T-cell (primary cell): Measurements from ENCODE around the gene LNPK. TPM values are rescaled to one million over a fixed set of nuclear protein-coding genes. Genes with fewer than 3 reads are reported as not detected.

Source experiments
- ATAC-seq, 4 experiments: fragments of 200-7000 bp in 3 of 4; fragments of 150-1000 bp in 1 of 4; cut with Tn5 transposase; replicated peaks in 1 of 4; 1 replicate in 3 of 4; 2 replicates in 1 of 4; pipeline ENCODE4 v1.10.0; 2021; ENCODE audit warnings: moderate library complexity in 3 of 4, mild to moderate bottlenecking in 2 of 4, moderate number of reproducible peaks in 1 of 4
- CTCF ChIA-PET, 2 donors: fragments of 300-600 bp; sonication (Branson Sonifier 250); formaldehyde crosslinking; loops; one replicate each; lab custom pipeline; 2022; ENCODE audit warnings: antibody characterized with exemption in 2 of 2; lab: Charles Lee
- POLR2A ChIA-PET, 2 donors: fragments of 300-600 bp; sonication (Branson Sonifier 250); formaldehyde crosslinking; loops; one replicate each; lab custom pipeline; 2022; ENCODE audit warnings: antibody characterized with exemption in 2 of 2; lab: Charles Lee
- DNase-seq, 35 experiments: peaks; one replicate each; pipeline versions ENCODE4 v3.0.0 to v3.0.0-alpha.2; 2013 to 2023
- H3K27ac ChIP-seq: one replicate; pipeline ENCODE4 v1.5.1; 2013; ENCODE audit warnings: low read length
- H3K27me3 ChIP-seq, 2 experiments: replicated peaks in 1 of 2; 1 replicate in 1 of 2; 2 replicates in 1 of 2; pipeline versions ENCODE4 v1.6.1 to v1.7.0; 2013; ENCODE audit warnings: low read length in 1 of 2, mixed read lengths in 1 of 2; ENCODE audit not compliant: control insufficient read depth in 2 of 2, insufficient read depth in 2 of 2; ENCODE audit errors: extremely low read depth in 1 of 2
- H3K36me3 ChIP-seq, 2 donors: 1 replicate in 1 of 2; 2 replicates in 1 of 2; pipeline versions ENCODE4 v1.6.1 to v1.7.0; 2013; ENCODE audit warnings: low read length in 1 of 2; ENCODE audit not compliant: control insufficient read depth in 2 of 2, insufficient read depth in 1 of 2; ENCODE audit errors: extremely low read depth in 1 of 2
- H3K4me1 ChIP-seq, 2 experiments: 1 replicate in 1 of 2; 2 replicates in 1 of 2; pipeline versions ENCODE4 v1.6.1 to v1.7.0; 2013; ENCODE audit warnings: low read length in 2 of 2, mixed read lengths in 1 of 2; ENCODE audit not compliant: insufficient read depth in 2 of 2, control insufficient read depth in 1 of 2; ENCODE audit errors: extremely low read depth in 1 of 2
- H3K4me3 ChIP-seq, 2 donors: 1 replicate in 1 of 2; 2 replicates in 1 of 2; pipeline versions ENCODE4 v1.5.1 to v1.7.0; 2013; ENCODE audit warnings: mild to moderate bottlenecking in 2 of 2, low read length in 1 of 2, moderate library complexity in 1 of 2; ENCODE audit not compliant: control insufficient read depth in 1 of 2; ENCODE audit errors: extremely low read depth in 1 of 2
- H3K9me3 ChIP-seq: 2 replicates; pipeline ENCODE4 v1.7.0; 2013
- H3K27ac Mint-ChIP-seq, 2 donors: one replicate each; pipeline ENCODE4 v1.8.0; 2020 to 2021; ENCODE audit warnings: mild to moderate bottlenecking in 2 of 2, mixed read lengths in 2 of 2
- H3K27me3 Mint-ChIP-seq, 2 donors: one replicate each; pipeline ENCODE4 v1.8.0; 2021 to 2022; ENCODE audit warnings: mixed read lengths in 2 of 2
- H3K36me3 Mint-ChIP-seq: one replicate; pipeline ENCODE4 v1.8.0; 2021; ENCODE audit warnings: mixed read lengths
- H3K4me1 Mint-ChIP-seq, 3 donors: one replicate each; pipeline ENCODE4 v1.8.0; 2020 to 2022; ENCODE audit warnings: mixed read lengths in 3 of 3, mild to moderate bottlenecking in 1 of 3
- H3K4me3 Mint-ChIP-seq, 3 donors: one replicate each; pipeline ENCODE4 v1.8.0; 2020 to 2022; ENCODE audit warnings: mild to moderate bottlenecking in 3 of 3, mixed read lengths in 3 of 3, moderate library complexity in 3 of 3
- H3K9me3 Mint-ChIP-seq, 3 donors: one replicate each; pipeline ENCODE4 v1.8.0; 2020 to 2022; ENCODE audit warnings: mixed read lengths in 3 of 3
- WGBS: methylation state at CpG from one replicate; pipeline ENCODE4 v1.1.5; 2013; ENCODE audit warnings: missing lambda C conversion rate; ENCODE audit not compliant: insufficient coverage; 5-methylcytosine and 5-hydroxymethylcytosine counted together
- total RNA-seq, 35 experiments: library from RNA in 6 of 35; stranded (reverse) in 6 of 35; fragments of 120-200 nt in 1 of 35; gene quantifications; one replicate each; pipeline versions ENCODE4 v1.2.1 to v1.2.4 and lab custom pipeline; 2013 to 2026

The LNPK gene, protein sequence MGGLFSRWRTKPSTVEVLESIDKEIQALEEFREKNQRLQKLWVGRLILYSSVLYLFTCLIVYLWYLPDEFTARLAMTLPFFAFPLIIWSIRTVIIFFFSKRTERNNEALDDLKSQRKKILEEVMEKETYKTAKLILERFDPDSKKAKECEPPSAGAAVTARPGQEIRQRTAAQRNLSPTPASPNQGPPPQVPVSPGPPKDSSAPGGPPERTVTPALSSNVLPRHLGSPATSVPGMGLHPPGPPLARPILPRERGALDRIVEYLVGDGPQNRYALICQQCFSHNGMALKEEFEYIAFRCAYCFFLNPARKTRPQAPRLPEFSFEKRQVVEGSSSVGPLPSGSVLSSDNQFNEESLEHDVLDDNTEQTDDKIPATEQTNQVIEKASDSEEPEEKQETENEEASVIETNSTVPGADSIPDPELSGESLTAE
- total RNA-seq = 10 to 100 TPM; 19.2 to 28.2 (median 22.1) TPM
- 33.0 TPM for total RNA-seq (2013)
- 12.3 to 80.9 (median 36.0) reads per million in 29 experiments for total RNA-seq (lab: John Stamatoyannopoulos, UW)

DNA sequence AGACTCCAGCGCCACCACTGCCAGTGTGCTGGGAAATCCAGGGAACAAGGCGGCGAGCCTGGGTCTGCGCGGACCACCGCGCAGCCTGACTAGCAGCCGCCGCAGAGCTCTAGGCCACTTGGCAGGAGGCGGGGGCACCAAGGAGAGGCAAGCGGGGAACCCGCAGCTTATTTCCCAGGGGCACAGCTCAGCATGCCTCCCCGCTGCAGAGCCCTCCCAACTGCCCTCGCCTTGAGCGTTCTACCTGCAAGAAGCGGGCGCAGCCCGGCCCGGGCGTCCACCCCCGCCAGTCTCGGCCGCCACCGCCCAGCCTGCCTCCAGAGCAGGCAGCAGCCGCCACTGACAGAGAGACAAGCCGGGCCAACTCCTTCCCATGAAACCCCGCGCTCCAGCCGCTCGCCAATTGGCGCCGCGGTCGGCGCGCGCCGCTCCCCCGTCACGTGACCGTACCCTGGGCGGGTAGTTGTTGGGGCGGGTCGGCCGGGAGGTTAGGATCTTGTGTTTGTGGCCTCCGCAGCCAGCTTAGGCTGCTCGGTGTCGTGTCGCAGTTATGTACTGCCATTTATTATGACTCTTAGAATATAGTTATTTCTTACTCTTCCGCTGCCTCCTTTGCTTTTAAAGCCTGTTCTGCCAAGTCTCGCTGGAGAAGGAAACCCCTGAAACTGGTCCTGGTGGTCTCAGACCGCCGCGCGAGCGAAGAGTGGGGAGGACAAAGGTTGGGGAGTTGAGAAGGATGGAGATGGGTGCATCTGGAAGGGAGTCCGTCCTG, at the start of gene LNPK:
Gene LNPK (minus strand): TSS at position 352 of the 772 bp plus-strand sequence. CDS start 6,683 bp downstream, outside the sequence.
- DNase-seq (peak; percentile 81 to 94 (median 90)), ATAC-seq (peak; percentile 93 to 94 (median 94))
- H3K27ac ChIP-seq = peak within 1 kb of the TSS; percentile 89
- no peaks in the 10 kb centered on the region for H3K27me3 ChIP-seq
- no peaks in the 10 kb centered on the region for H3K9me3 Mint-ChIP-seq
- peak within 1 kb of the TSS; percentile 79 to 98 (median 83) for H3K4me3 Mint-ChIP-seq
- H3K4me1 ChIP-seq = peaks cover 7 to 15% of the 10 kb centered on the region in 2 experiments
- WGBS = 2% methylated on average over 33 of the region's 57 CpGs
- H3K4me3 ChIP-seq = peak within 1 kb of the TSS; percentile 85 to 96
- POLR2A ChIA-PET = interaction anchor here in 1 of 2 donors (0.7 kb wide), 1 partner anchor 13 kb away, joined by 3 read pairs; no protein-coding TSS in a partner anchor
- CTCF ChIA-PET = interaction anchor here in 1 of 2 donors (1.0 kb wide), 1 partner anchor 138 kb away, joined by 4 read pairs; no protein-coding TSS in a partner anchor
- no peaks in the 10 kb centered on the region for H3K27me3 Mint-ChIP-seq
- H3K9me3 ChIP-seq = no peaks in the 10 kb centered on the region
- peak within 1 kb of the TSS; percentile 84 to 88 for H3K27ac Mint-ChIP-seq
- no peaks in the 10 kb centered on the region for H3K36me3 ChIP-seq
- peaks cover 20 to 44% (median 28%) of the 10 kb centered on the region in 3 donors for H3K4me1 Mint-ChIP-seq
- H3K36me3 Mint-ChIP-seq = no peaks in the 10 kb centered on the region

DNA sequence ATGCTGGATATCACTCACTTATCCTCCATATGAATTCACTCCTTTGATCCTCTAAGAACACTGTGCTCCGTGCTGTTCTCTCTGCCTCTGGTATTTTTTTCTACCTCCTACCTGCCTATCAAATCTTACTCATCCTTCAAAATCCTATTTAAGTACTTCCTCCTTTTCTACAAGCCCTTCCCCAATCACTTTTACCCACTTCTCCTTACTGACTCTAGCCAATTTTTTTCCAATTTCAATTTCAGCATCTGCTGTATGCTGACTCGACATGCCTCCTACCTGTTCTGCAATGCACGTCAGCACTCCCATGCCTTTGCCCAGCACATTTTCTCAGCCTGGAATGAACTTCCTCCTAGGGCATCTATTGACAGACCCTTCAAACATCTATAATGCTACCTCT, 37.3 kb upstream of the LNPK start:
- Histone ChIP-seq H3K9me3 (no peaks in the 10 kb centered on the region), H3K27me3 (peaks cover 2 to 12% of the 10 kb centered on the region in 2 experiments), H3K36me3 (no peaks in the 10 kb centered on the region), H3K27ac (no peak overlapping the region), H3K4me3 (no peak overlapping the region), H3K4me1 (no peaks in the 10 kb centered on the region)
- H3K9me3 Mint-ChIP-seq = peaks cover 4% of the 10 kb centered on the region in 3 donors
- DNase-seq = no peak
- ATAC-seq = no peak
- H3K36me3 Mint-ChIP-seq = no peaks in the 10 kb centered on the region
- no peaks in the 10 kb centered on the region for H3K4me1 Mint-ChIP-seq
- CTCF ChIA-PET = no interaction called here
- POLR2A ChIA-PET = no interaction called here
- 26% methylated on average over 3 of the region's 3 CpGs for WGBS
- no peak overlapping the region for H3K27ac Mint-ChIP-seq
- peaks cover 26% of the 10 kb centered on the region in 2 donors for H3K27me3 Mint-ChIP-seq
- no peak overlapping the region for H3K4me3 Mint-ChIP-seq

DNA sequence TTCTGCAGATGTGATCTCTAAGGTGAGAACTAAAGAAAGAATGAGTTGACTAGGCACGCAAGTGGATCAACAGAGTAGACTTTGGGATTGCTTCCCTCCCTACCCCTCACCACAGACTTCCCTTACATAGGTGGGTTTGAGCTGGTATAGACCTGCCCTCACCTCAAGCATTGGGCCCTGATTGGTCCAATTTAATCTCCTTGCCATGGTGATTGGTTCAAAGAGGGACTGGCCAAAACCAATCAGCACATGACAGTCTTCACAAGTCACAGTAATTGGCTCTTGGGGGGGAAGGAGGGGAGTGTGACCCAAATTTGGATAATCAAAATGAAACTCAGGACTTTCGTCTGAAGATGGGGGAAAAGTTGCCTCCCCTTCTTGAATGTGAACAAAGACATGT, 36.6 kb upstream of the LNPK start:
- Mint-ChIP-seq H3K36me3 (no peaks in the 10 kb centered on the region), H3K4me3 (no peak overlapping the region), H3K27ac (no peak overlapping the region), H3K9me3 (peaks cover 2 to 4% (median 4%) of the 10 kb centered on the region in 3 donors), H3K4me1 (no peaks in the 10 kb centered on the region), H3K27me3 (peaks cover 26% of the 10 kb centered on the region in 2 donors)
- POLR2A ChIA-PET = no interaction called here
- no peak overlapping the region for H3K4me3 ChIP-seq
- H3K27me3 ChIP-seq = peaks cover 2 to 14% of the 10 kb centered on the region in 2 experiments
- ATAC-seq = no peak
- WGBS = no CpG with 5 or more reads among the region's 2 CpGs
- no peak overlapping the region for H3K27ac ChIP-seq
- no peak for DNase-seq
- H3K4me1 ChIP-seq = no peaks in the 10 kb centered on the region
- CTCF ChIA-PET = interaction anchor here in 1 of 2 donors (0.8 kb wide), 1 partner anchor 59 kb away, joined by 3 read pairs; no protein-coding TSS in a partner anchor
- H3K36me3 ChIP-seq = no peaks in the 10 kb centered on the region
- H3K9me3 ChIP-seq = no peaks in the 10 kb centered on the region

DNA sequence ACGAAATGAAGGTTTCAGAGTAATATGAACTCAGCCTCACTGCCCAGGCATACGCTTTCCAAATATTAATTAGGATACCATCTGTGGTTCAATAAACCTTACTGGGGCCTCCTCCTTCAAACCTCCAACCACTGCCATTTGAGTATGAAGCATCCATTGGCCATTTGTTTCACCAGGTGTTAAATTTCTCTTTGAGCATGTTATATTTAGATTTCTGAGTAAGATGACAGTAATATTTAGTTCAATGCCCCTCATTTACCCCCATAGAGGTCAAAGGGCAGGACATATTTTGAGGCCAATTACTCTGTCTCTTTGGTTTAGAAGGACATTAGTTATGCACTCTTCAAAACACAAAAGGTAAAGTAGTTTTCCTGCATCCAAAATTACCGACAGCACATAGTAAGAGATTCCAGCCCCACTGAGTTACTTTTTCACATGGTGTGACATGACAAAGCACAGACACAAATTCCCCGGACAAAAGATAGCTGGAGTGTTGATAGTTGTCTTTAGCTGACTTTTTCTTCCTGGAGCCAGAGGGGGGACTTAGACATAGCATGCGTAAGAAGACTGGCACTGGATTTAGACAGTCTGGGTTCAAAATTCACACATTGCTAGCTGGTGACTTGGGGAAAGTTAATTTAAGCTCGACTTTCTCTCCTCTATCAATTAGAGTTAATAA, 33.1 kb upstream of the LNPK start:
- Histone ChIP-seq H3K4me1 (no peaks in the 10 kb centered on the region), H3K27me3 (peaks cover 0 to 12% of the 10 kb centered on the region in 2 experiments), H3K36me3 (no peaks in the 10 kb centered on the region), H3K9me3 (no peaks in the 10 kb centered on the region), H3K27ac (no peak overlapping the region), H3K4me3 (no peak overlapping the region)
- CTCF ChIA-PET = interaction anchor here in 1 of 2 donors (0.7 kb wide), 1 partner anchor 667 kb away, joined by 3 read pairs; no protein-coding TSS in a partner anchor
- POLR2A ChIA-PET = no interaction called here
- no peak for ATAC-seq
- 94% methylated on average over 2 of the region's 6 CpGs for WGBS
- Mint-ChIP-seq H3K36me3 (no peaks in the 10 kb centered on the region), H3K9me3 (no peaks in the 10 kb centered on the region), H3K4me1 (no peaks in the 10 kb centered on the region), H3K4me3 (no peak overlapping the region), H3K27me3 (peaks cover 18 to 23% of the 10 kb centered on the region in 2 donors), H3K27ac (no peak overlapping the region)
- no peak for DNase-seq

DNA sequence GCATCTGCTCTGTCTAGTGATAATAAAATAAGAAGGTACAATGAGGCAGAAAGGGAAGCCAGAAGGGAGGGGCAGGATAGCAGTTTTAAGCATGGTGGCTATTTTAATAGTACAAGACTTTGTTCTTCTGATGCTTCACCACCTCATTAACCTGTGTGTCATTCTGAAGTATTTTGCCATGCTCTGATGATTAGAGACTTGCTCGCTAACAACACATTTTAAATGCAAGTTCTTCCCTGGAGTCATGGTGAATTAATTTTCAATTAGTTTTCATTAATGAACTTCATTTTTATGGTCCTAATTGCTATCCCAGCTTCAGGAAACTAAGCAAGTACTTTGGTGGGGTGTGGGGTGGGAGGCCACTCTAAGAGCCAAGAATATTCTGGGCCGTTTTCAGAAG, 25.7 kb upstream of the LNPK start:
- no peak overlapping the region for H3K27ac ChIP-seq
- ATAC-seq (no peak), DNase-seq (no peak)
- CTCF ChIA-PET = no interaction called here
- no peaks in the 10 kb centered on the region for H3K4me1 ChIP-seq
- no CpG with 5 or more reads among the region's 2 CpGs for WGBS
- no peak overlapping the region for H3K27ac Mint-ChIP-seq
- H3K36me3 Mint-ChIP-seq = no peaks in the 10 kb centered on the region
- H3K4me3 Mint-ChIP-seq = no peak overlapping the region
- peaks cover 24 to 26% of the 10 kb centered on the region in 2 donors for H3K27me3 Mint-ChIP-seq
- no peaks in the 10 kb centered on the region for H3K9me3 Mint-ChIP-seq
- POLR2A ChIA-PET = no interaction called here
- no peaks in the 10 kb centered on the region for H3K4me1 Mint-ChIP-seq
- no peak overlapping the region for H3K4me3 ChIP-seq
- H3K9me3 ChIP-seq = no peaks in the 10 kb centered on the region
- peaks cover 0 to 6% of the 10 kb centered on the region in 2 experiments for H3K27me3 ChIP-seq
- H3K36me3 ChIP-seq = no peaks in the 10 kb centered on the region

GRCh38 chr2:176025932-176026331, 23.9 kb upstream of the LNPK start:
- Histone ChIP-seq H3K36me3 (no peaks in the 10 kb centered on the region), H3K27ac (no peak overlapping the region), H3K9me3 (no peaks in the 10 kb centered on the region), H3K4me3 (no peak overlapping the region), H3K27me3 (peaks cover 0 to 13% of the 10 kb centered on the region in 2 experiments), H3K4me1 (no peaks in the 10 kb centered on the region)
- ATAC-seq (no peak), DNase-seq (no peak)
- CTCF ChIA-PET = no interaction called here
- WGBS = 100% methylated on average over 3 of the region's 4 CpGs
- POLR2A ChIA-PET = no interaction called here
- H3K27ac Mint-ChIP-seq = no peak overlapping the region
- H3K9me3 Mint-ChIP-seq = no peaks in the 10 kb centered on the region
- H3K36me3 Mint-ChIP-seq = no peaks in the 10 kb centered on the region
- H3K27me3 Mint-ChIP-seq = peaks cover 29 to 34% of the 10 kb centered on the region in 2 donors
- no peak overlapping the region for H3K4me3 Mint-ChIP-seq
- no peaks in the 10 kb centered on the region for H3K4me1 Mint-ChIP-seq
